ENCODE measurements around the gene JPH4.

JPH4 gene

GRCh38 chr14:23522643-23523198 lies 55.9 kb downstream of the JPH4 start:
- no peak for DNase-seq

- DNase-seq, result no peak
Measured at GRCh38 chr14:23521785-23522640, 56.6 kb downstream of the JPH4 start.

GRCh38 chr14:23520899-23521533 lies 57.6 kb downstream of the JPH4 start:
- DNase-seq, result no peak

- DNase-seq, result no peak
Measured at GRCh38 chr14:23518709-23519108, 59.9 kb downstream of the JPH4 start.
